CD4-positive, alpha-beta T cell (primary cell): Measurements from ENCODE around the gene TMEM176A. TPM values are rescaled to one million over a fixed set of nuclear protein-coding genes. Genes with fewer than 3 reads are reported as not detected.

ENCODE experiments used
- ATAC-seq: fragments of 200-7000 bp; cut with Tn5 transposase; one replicate; pipeline ENCODE4 v1.10.0; 2022; ENCODE audit warnings: mild to moderate bottlenecking; ENCODE audit not compliant: poor library complexity
- CTCF ChIA-PET: fragments of 350-600 bp; sonication (Branson Sonifier 250); formaldehyde crosslinking; loops from one replicate; lab custom pipeline; 2021; ENCODE audit warnings: antibody characterized with exemption, inconsistent platforms; lab: Charles Lee
- POLR2A ChIA-PET: fragments of 350-600 bp; sonication (Branson Sonifier 250); formaldehyde crosslinking; loops from one replicate; lab custom pipeline; 2021; ENCODE audit warnings: antibody characterized with exemption, inconsistent platforms; lab: Charles Lee
- DNase-seq, 14 experiments: peaks; one replicate each; pipeline ENCODE4 v3.0.0-alpha.2; 2013 to 2020; ENCODE audit warnings: mixed read lengths in 2 of 14
- H3K27ac ChIP-seq, 2 donors: one replicate each; pipeline versions ENCODE4 v1.5.1 to v1.7.0; 2013; ENCODE audit warnings: low read length in 2 of 2, low read depth in 1 of 2, mild to moderate bottlenecking in 1 of 2
- H3K27me3 ChIP-seq, 2 experiments: 1 replicate in 1 of 2; 2 replicates in 1 of 2; pipeline versions ENCODE4 v1.6.1 to v1.7.0; 2013; ENCODE audit warnings: low read length in 2 of 2, control low read depth in 1 of 2, mild to moderate bottlenecking in 1 of 2, moderate library complexity in 1 of 2; ENCODE audit not compliant: insufficient read depth in 2 of 2, control insufficient read depth in 1 of 2
- H3K36me3 ChIP-seq: one replicate; pipeline ENCODE4 v1.6.1; 2013; ENCODE audit warnings: low read length, control low read depth; ENCODE audit not compliant: insufficient read depth
- H3K4me1 ChIP-seq: one replicate; pipeline ENCODE4 v1.6.1; 2013; ENCODE audit warnings: low read length, control low read depth; ENCODE audit not compliant: insufficient read depth
- H3K4me3 ChIP-seq: one replicate; pipeline ENCODE4 v1.5.1; 2013; ENCODE audit warnings: mild to moderate bottlenecking, low read length, moderate library complexity
- H3K9me3 ChIP-seq, 2 experiments: 1 replicate in 1 of 2; 2 replicates in 1 of 2; pipeline versions ENCODE4 v1.6.1 to v1.7.0; 2013; ENCODE audit warnings: low read length in 2 of 2, mild to moderate bottlenecking in 2 of 2, control low read depth in 1 of 2, moderate library complexity in 1 of 2; ENCODE audit not compliant: control insufficient read depth in 1 of 2, insufficient read depth in 1 of 2
- H3K27ac Mint-ChIP-seq: one replicate; pipeline ENCODE4 v1.8.0; 2020; ENCODE audit warnings: mixed read lengths
- H3K27me3 Mint-ChIP-seq: one replicate; pipeline ENCODE4 v1.8.0; 2021; ENCODE audit warnings: mixed read lengths
- H3K36me3 Mint-ChIP-seq: one replicate; pipeline ENCODE4 v1.8.0; 2021; ENCODE audit warnings: low read depth, mixed read lengths
- H3K4me1 Mint-ChIP-seq: one replicate; pipeline ENCODE4 v1.8.0; 2021; ENCODE audit warnings: low read depth, mixed read lengths
- H3K4me3 Mint-ChIP-seq: one replicate; pipeline ENCODE4 v1.8.0; 2020; ENCODE audit warnings: mild to moderate bottlenecking, mixed read lengths
- H3K9me3 Mint-ChIP-seq: one replicate; pipeline ENCODE4 v1.8.0; 2020; ENCODE audit warnings: mixed read lengths
- intact Hi-C, 2 experiments: fragments of 100-400 bp; cut with DNase I in 1 of 2; cut with micrococcal nuclease in 1 of 2; formaldehyde crosslinking; loops; one replicate each; pipeline versions ENCODE4 v1.15.1 to v1.9.0; 2023 to 2025; cut with DNase I, micrococcal nuclease
- total RNA-seq, 174 experiments: library from RNA in 2 of 174; stranded (reverse) in 2 of 174; gene quantifications; one replicate each; pipeline ENCODE4 v1.2.3 and lab custom pipeline; 2021 to 2026
- TF ChIP-seq, protein P1 (sequence below): fragments of 200-600 bp; IDR thresholded peaks from one replicate; pipeline ENCODE4 v1.8.0; 2022; ENCODE audit warnings: antibody characterized with exemption, mild to moderate bottlenecking

The TMEM176A gene
- total RNA-seq, 2 experiments from 2014 or later: not detected

DNA sequence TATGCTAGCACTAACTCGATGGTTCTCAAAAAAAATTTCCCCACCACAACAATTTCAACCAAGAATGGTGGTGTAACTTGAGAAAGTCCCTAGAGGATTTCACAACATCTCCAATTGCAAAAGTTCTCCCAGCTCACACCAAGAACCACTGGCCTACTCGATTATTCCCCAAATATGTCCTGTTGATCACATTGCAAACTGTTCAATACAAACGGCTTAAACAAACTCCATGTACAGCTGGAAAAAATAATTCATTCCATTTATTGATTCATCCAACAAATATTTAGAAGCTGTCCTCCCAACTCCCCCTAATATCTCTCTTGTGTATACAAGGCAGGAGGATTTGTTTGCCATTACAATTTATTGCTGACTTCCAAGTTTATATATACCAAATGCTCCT, 19.5 kb upstream of the TMEM176A start:
- no peaks in the 10 kb centered on the region for H3K9me3 ChIP-seq
- H3K27me3 Mint-ChIP-seq: peaks cover 9% of the 10 kb centered on the region
- H3K9me3 Mint-ChIP-seq: no peaks in the 10 kb centered on the region
- H3K4me3 ChIP-seq: no peak overlapping the region
- H3K27ac Mint-ChIP-seq: no peak overlapping the region
- H3K27me3 ChIP-seq: peaks cover 0 to 3% of the 10 kb centered on the region in 2 experiments
- CTCF ChIA-PET: interaction anchor here (0.9 kb wide), 1 partner anchor 10 kb away, joined by 3 read pairs; no protein-coding TSS in a partner anchor
- POLR2A ChIA-PET: no interaction called here
- H3K4me1 Mint-ChIP-seq: peaks cover 5% of the 10 kb centered on the region
- DNase-seq (peak in 2 of 14 experiments; percentile 48), ATAC-seq (no peak)
- peaks cover 6% of the 10 kb centered on the region for H3K4me1 ChIP-seq
- H3K36me3 ChIP-seq: no peaks in the 10 kb centered on the region
- no peak overlapping the region for H3K27ac ChIP-seq
- TF ChIP-seq, protein P1, sequence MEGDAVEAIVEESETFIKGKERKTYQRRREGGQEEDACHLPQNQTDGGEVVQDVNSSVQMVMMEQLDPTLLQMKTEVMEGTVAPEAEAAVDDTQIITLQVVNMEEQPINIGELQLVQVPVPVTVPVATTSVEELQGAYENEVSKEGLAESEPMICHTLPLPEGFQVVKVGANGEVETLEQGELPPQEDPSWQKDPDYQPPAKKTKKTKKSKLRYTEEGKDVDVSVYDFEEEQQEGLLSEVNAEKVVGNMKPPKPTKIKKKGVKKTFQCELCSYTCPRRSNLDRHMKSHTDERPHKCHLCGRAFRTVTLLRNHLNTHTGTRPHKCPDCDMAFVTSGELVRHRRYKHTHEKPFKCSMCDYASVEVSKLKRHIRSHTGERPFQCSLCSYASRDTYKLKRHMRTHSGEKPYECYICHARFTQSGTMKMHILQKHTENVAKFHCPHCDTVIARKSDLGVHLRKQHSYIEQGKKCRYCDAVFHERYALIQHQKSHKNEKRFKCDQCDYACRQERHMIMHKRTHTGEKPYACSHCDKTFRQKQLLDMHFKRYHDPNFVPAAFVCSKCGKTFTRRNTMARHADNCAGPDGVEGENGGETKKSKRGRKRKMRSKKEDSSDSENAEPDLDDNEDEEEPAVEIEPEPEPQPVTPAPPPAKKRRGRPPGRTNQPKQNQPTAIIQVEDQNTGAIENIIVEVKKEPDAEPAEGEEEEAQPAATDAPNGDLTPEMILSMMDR: no peak
- intact Hi-C loops: no loop called here
- no peaks in the 10 kb centered on the region for H3K36me3 Mint-ChIP-seq
- no peak overlapping the region for H3K4me3 Mint-ChIP-seq

DNA sequence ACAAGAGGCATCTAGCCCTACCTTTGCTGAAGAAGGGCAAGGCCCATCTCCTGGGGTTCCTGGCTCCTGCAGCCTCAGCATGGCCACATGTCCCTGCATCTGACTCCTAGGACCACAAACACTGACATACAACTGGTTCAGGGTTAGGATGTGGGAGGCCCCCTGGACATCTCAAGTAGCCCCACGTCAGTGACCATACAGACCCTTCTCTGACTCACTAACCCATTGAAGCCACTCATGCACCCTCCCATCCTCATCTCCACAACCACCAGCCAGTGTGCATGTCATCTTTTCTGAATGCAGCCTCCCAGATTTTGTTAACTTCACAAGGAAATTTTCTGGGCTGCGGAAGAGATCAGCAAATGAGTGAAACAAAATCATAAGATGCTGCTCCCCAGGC, 18.6 kb upstream of the TMEM176A start:
- TF ChIP-seq, protein P1: no peak
- no peak overlapping the region for H3K4me3 ChIP-seq
- peaks cover 6% of the 10 kb centered on the region for H3K4me1 ChIP-seq
- Mint-ChIP-seq H3K36me3 (no peaks in the 10 kb centered on the region), H3K4me3 (no peak overlapping the region), H3K9me3 (no peaks in the 10 kb centered on the region), H3K27me3 (peaks cover 10% of the 10 kb centered on the region), H3K4me1 (peaks cover 5% of the 10 kb centered on the region), H3K27ac (no peak overlapping the region)
- H3K27ac ChIP-seq: no peak overlapping the region
- CTCF ChIA-PET: interaction anchor here (0.9 kb wide), 1 partner anchor 10 kb away, joined by 3 read pairs; no protein-coding TSS in a partner anchor
- peaks cover 0 to 3% of the 10 kb centered on the region in 2 experiments for H3K27me3 ChIP-seq
- POLR2A ChIA-PET: no interaction called here
- ATAC-seq: no peak
- intact Hi-C loops: no loop called here
- no peak for DNase-seq
- H3K9me3 ChIP-seq: no peaks in the 10 kb centered on the region
- H3K36me3 ChIP-seq: no peaks in the 10 kb centered on the region

DNA sequence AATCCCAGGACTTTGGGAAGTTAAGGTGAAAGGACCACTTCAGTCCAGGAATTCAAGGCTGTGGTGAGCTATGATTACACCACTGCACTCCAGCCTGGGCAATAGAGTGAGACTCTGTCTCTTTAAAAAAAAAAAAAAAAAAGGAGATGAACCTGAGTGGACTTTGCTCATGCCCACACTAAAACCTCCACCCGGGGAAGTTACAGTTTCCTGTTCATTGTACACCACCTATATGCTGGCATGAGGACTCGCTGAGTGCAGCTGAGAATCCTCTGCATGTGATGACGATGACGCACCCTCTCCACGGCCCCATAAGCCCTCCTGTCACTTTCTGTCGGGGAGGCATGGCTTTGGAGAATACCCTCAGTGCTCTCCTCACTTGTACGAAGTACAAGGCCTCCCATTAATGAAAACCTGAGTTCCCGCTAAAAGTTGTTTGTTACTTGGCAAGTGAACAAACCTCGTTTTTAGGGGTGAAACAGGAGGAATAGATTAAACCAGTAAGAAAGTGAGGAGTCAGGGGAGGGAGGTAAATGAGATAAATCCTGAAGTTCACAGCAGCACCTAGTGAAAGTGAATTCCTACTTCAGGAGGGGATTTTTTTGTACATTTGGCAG, 16.3 kb upstream of the TMEM176A start:
- Mint-ChIP-seq H3K4me1 (no peaks in the 10 kb centered on the region), H3K27me3 (peaks cover 10% of the 10 kb centered on the region), H3K9me3 (no peaks in the 10 kb centered on the region), H3K36me3 (no peaks in the 10 kb centered on the region), H3K27ac (no peak overlapping the region), H3K4me3 (no peak overlapping the region)
- Histone ChIP-seq H3K27ac (no peak overlapping the region), H3K4me1 (no peaks in the 10 kb centered on the region), H3K36me3 (no peaks in the 10 kb centered on the region), H3K4me3 (no peak overlapping the region), H3K27me3 (peaks cover 0 to 3% of the 10 kb centered on the region in 2 experiments), H3K9me3 (no peaks in the 10 kb centered on the region)
- peak in 2 of 14 experiments; percentile 49 to 61 for DNase-seq
- TF ChIP-seq, protein P1: no peak
- POLR2A ChIA-PET: no interaction called here
- CTCF ChIA-PET: no interaction called here
- intact Hi-C loops: no loop called here
- no peak for ATAC-seq
